Breast epithelium (tissue), 4 donors: ENCODE data around the gene PTMS. TPM values are rescaled to one million over a fixed set of nuclear protein-coding genes. Genes with fewer than 3 reads are reported as not detected.
A peak's percentile ranks its signal among the peaks of the same experiment; 100 is the strongest.

Source experiments
- DNase-seq, 2 donors: peaks; one replicate each; pipeline ENCODE4 v3.0.0-alpha.2; 2019; ENCODE audit warnings: low spot score in 2 of 2
- H3K27ac ChIP-seq, 2 donors: fragments of 200-600 bp; sonication (generic) in 1 of 2; one replicate each; pipeline ENCODE4 v1.5.1; 2016 to 2019; ENCODE audit warnings: mild to moderate bottlenecking in 1 of 2
- H3K27me3 ChIP-seq, 2 donors: fragments of 200-600 bp; sonication (generic) in 1 of 2; one replicate each; pipeline versions ENCODE4 v1.5.1 to v1.6.0; 2017 to 2019; ENCODE audit warnings: control low read depth in 1 of 2, mild to moderate bottlenecking in 1 of 2
- H3K36me3 ChIP-seq: fragments of 200-600 bp; one replicate; pipeline ENCODE4 v1.5.1; 2019
- H3K4me1 ChIP-seq, 2 donors: fragments of 200-600 bp; sonication (generic); one replicate each; pipeline ENCODE4 v1.5.1; 2016 to 2019; ENCODE audit warnings: control low read depth in 1 of 2
- H3K4me3 ChIP-seq, 3 donors: fragments of 200-600 bp; sonication (generic); 1 replicate in 2 of 3; 2 replicates in 1 of 3; pipeline ENCODE4 v1.5.1; 2016 to 2019; ENCODE audit warnings: mild to moderate bottlenecking in 3 of 3, moderate library complexity in 2 of 3
- H3K9me3 ChIP-seq, 2 donors: fragments of 200-600 bp; sonication (generic) in 1 of 2; one replicate each; pipeline ENCODE4 v1.5.1; 2016 to 2019; ENCODE audit warnings: control low read depth in 1 of 2
- CTCF ChIP-seq, 3 donors: fragments of 450-650 bp; IDR thresholded peaks; one replicate each; pipeline ENCODE4 v1.5.1; 2016 to 2017; ENCODE audit warnings: antibody characterized with exemption in 3 of 3, mild to moderate bottlenecking in 3 of 3, moderate library complexity in 3 of 3
- POLR2A ChIP-seq: fragments of 450-650 bp; IDR thresholded peaks from one replicate; pipeline ENCODE4 v1.6.1; 2016; ENCODE audit warnings: antibody characterized with exemption, mild to moderate bottlenecking, moderate library complexity
- POLR2AphosphoS5 ChIP-seq, 3 donors: sonication (generic); formaldehyde crosslinking; IDR thresholded peaks; one replicate each; pipeline ENCODE4 v1.6.1; 2017; ENCODE audit warnings: antibody characterized with exemption in 3 of 3
- intact Hi-C: fragments of 100-400 bp; cut with DNase I; formaldehyde crosslinking; loops from one replicate; pipeline ENCODE4 v1.15.1; 2023; ENCODE audit warnings: low total_unique reads
- total RNA-seq, 3 donors: library from RNA; depleted of rRNA; stranded (reverse); fragments of >200 nt; gene quantifications; one replicate each; pipeline ENCODE4 v1.1.0, GENCODE V29; 2016

The PTMS gene
- total RNA-seq, 3 donors from 2014 or later, result 70.9 to 101 (median 85.8) TPM

- DNase-seq, result no peak
- Histone ChIP-seq H3K36me3 (no peaks in the 10 kb centered on the region), H3K27ac (no peak overlapping the region), H3K9me3 (no peaks in the 10 kb centered on the region), H3K4me3 (no peak overlapping the region), H3K27me3 (no peaks in the 10 kb centered on the region), H3K4me1 (no peaks in the 10 kb centered on the region)
- intact Hi-C loops, result no loop called here
- TF ChIP-seq CTCF (IDR thresholded peaks at IDR 0.05) (no peak), POLR2A (no peak), POLR2AphosphoS5 (IDR thresholded peaks at IDR 0.05) (no peak)
These were observed 18.1 kb downstream of the PTMS start for GRCh38 chr12:6784296-6784695.

GRCh38 chr12:6784761-6785160 lies 18.6 kb downstream of the PTMS start:
- DNase-seq, result no peak
- TF ChIP-seq CTCF (IDR thresholded peaks at IDR 0.05), result no peak
- TF ChIP-seq POLR2A, result no peak
- no peak for TF ChIP-seq POLR2AphosphoS5 (IDR thresholded peaks at IDR 0.05)
- Histone ChIP-seq H3K4me3 (no peak overlapping the region), H3K27ac (no peak overlapping the region), H3K9me3 (no peaks in the 10 kb centered on the region), H3K36me3 (no peaks in the 10 kb centered on the region), H3K4me1 (no peaks in the 10 kb centered on the region), H3K27me3 (no peaks in the 10 kb centered on the region)
- intact Hi-C loops, result no loop called here

- intact Hi-C loops, result no loop called here
- TF ChIP-seq POLR2A (no peak), POLR2AphosphoS5 (IDR thresholded peaks at IDR 0.05) (no peak), CTCF (IDR thresholded peaks at IDR 0.05) (no peak)
- no peaks in the 10 kb centered on the region for H3K4me1 ChIP-seq
These were observed 20.4 kb downstream of the PTMS start for GRCh38 chr12:6786416-6787094.

GRCh38 chr12:6787309-6787708 lies 21.1 kb downstream of the PTMS start:
- Histone ChIP-seq H3K27ac (no peak overlapping the region), H3K36me3 (no peaks in the 10 kb centered on the region), H3K4me1 (no peaks in the 10 kb centered on the region), H3K9me3 (no peaks in the 10 kb centered on the region), H3K4me3 (no peak overlapping the region), H3K27me3 (no peaks in the 10 kb centered on the region)
- TF ChIP-seq CTCF (IDR thresholded peaks at IDR 0.05) (no peak), POLR2A (no peak), POLR2AphosphoS5 (IDR thresholded peaks at IDR 0.05) (no peak)
- intact Hi-C loops, result no loop called here
- no peak for DNase-seq

More at GRCh38 chr12:6786416-6787094, 20.4 kb downstream of the PTMS start:
- H3K4me3 ChIP-seq, result no peak overlapping the region
- H3K9me3 ChIP-seq, result no peaks in the 10 kb centered on the region
- H3K36me3 ChIP-seq, result no peaks in the 10 kb centered on the region
- H3K27me3 ChIP-seq, result no peaks in the 10 kb centered on the region
- DNase-seq, result no peak
- no peak overlapping the region for H3K27ac ChIP-seq

- peak within 1 kb of the TSS; percentile 30 to 44 (median 32) for H3K4me3 ChIP-seq
- intact Hi-C loops, result no loop called here
- no peaks in the 10 kb centered on the region for H3K4me1 ChIP-seq
- H3K27me3 ChIP-seq, result no peaks in the 10 kb centered on the region
- H3K36me3 ChIP-seq, result no peaks in the 10 kb centered on the region
- TF ChIP-seq POLR2A, result no peak
- no peak for TF ChIP-seq POLR2AphosphoS5 (IDR thresholded peaks at IDR 0.05)
- TF ChIP-seq CTCF (IDR thresholded peaks at IDR 0.05), result no peak
- peak within 1 kb of the TSS; percentile 2 to 66 for H3K27ac ChIP-seq
- no peaks in the 10 kb centered on the region for H3K9me3 ChIP-seq
- DNase-seq, result no peak
These were observed 23.1 kb downstream of the PTMS start, which contains the start of gene CD4 for GRCh38 chr12:6788972-6789924. Gene CD4, plus strand, starts transcription at chr12:6789528. Its CDS starts 10,611 bp downstream, at chr12:6800139.
